Measurements from ENCODE around the gene CYP4F11. TPM values are rescaled to one million over a fixed set of nuclear protein-coding genes. Genes with fewer than 3 reads are reported as not detected.

Gene CYP4F11
- total and polyA plus RNA-seq, 12 donors = 0.09 to 2.1 (median 0.56) TPM; not detected in 4

DNA sequence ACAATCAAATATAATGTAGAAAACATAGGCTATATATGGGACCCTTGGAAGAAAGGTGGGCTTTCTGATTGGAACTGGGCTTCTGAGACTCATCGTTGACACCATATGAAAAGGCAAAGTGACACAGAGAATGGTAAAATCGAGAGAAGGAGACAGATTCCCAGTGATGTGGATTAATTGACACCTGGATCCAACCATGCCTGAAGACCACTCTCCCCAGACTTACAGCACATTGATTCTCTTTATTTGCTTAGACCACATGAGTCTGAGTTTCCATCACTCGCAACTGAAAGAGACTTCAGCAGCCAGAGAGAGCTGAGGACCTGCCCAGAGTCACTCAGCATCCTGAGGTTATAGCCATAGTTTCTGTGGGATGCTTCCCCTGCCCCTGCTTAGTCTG, 6.0 kb downstream of the CYP4F11 start:
- ATAC-seq (no peak), DNase-seq (no peak)
- intact Hi-C loops (cut with DNase I) = no loop called here
- no peaks in the 10 kb centered on the region for H3K36me3 ChIP-seq
- H3K27me3 ChIP-seq = peaks cover 0 to 73% (median 50%) of the 10 kb centered on the region in 7 donors
- TF ChIP-seq, protein P1, sequence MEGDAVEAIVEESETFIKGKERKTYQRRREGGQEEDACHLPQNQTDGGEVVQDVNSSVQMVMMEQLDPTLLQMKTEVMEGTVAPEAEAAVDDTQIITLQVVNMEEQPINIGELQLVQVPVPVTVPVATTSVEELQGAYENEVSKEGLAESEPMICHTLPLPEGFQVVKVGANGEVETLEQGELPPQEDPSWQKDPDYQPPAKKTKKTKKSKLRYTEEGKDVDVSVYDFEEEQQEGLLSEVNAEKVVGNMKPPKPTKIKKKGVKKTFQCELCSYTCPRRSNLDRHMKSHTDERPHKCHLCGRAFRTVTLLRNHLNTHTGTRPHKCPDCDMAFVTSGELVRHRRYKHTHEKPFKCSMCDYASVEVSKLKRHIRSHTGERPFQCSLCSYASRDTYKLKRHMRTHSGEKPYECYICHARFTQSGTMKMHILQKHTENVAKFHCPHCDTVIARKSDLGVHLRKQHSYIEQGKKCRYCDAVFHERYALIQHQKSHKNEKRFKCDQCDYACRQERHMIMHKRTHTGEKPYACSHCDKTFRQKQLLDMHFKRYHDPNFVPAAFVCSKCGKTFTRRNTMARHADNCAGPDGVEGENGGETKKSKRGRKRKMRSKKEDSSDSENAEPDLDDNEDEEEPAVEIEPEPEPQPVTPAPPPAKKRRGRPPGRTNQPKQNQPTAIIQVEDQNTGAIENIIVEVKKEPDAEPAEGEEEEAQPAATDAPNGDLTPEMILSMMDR (IDR thresholded peaks at IDR 0.05) = no peak
- no peak overlapping the region for H3K4me3 ChIP-seq
- 79 to 86% methylated on average over 3 of the region's 3 CpGs for WGBS, 2 donors
- no peaks in the 10 kb centered on the region for H3K4me1 ChIP-seq
- H3K9me3 ChIP-seq = no peaks in the 10 kb centered on the region
- H3K27ac ChIP-seq = no peak overlapping the region

DNA sequence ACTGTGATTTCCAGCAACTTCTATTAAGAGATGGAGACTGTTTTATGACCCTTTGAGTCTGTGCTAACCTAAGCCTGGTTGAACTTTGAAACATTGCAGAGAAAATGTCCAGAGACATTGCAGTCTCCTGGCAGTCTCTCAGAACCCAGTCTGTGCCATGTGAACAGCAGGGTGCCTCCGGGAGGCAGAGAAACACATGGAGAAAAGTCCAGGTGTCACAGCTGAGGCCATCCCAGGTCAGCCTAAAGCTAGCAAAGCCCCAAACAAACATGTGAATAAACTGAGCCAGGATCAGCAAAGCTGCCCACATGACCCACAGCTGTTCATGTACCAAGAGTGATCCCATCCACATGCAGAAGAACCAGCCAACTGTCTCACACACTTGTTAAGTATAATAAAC, 7.8 kb downstream of the CYP4F11 start:
- Histone ChIP-seq H3K27me3 (peaks cover 0 to 83% (median 58%) of the 10 kb centered on the region in 7 donors), H3K4me1 (no peaks in the 10 kb centered on the region), H3K27ac (no peak overlapping the region), H3K9me3 (no peaks in the 10 kb centered on the region), H3K36me3 (no peaks in the 10 kb centered on the region), H3K4me3 (no peak overlapping the region)
- DNase-seq = no peak
- TF ChIP-seq, protein P1 (IDR thresholded peaks at IDR 0.05) = no peak
- 0 to 53% methylated on average over 1 of the region's 1 CpG for WGBS, 2 donors
- intact Hi-C loops (cut with DNase I) = no loop called here
- no peak for ATAC-seq

DNA sequence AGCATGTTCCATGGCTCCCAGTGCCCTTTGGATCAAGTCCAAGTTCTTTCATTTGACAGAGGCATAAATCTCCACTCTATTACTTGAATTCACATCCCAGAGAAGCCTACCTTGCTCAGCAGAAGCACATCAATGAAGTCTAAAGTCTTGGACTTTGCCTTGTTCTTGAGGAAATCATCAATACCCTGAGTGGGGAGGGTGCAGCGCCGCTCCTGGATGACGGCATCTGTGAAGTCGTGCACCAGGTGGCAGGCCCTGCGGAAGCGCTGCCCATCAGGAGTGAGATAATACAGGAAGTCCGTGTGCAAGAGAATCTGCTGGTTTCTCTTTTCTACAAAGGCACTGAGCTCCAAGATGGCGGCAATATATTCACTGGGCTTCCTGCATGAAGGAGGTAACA, 10.6 kb downstream of the CYP4F11 start:
- TF ChIP-seq, protein P1 (IDR thresholded peaks at IDR 0.05) = no peak
- no peaks in the 10 kb centered on the region for H3K9me3 ChIP-seq
- H3K4me3 ChIP-seq = no peak overlapping the region
- intact Hi-C loops (cut with DNase I) = no loop called here
- no peak for DNase-seq
- 75 to 77% methylated on average over 8 of the region's 8 CpGs for WGBS, 2 donors
- no peaks in the 10 kb centered on the region for H3K4me1 ChIP-seq
- no peaks in the 10 kb centered on the region for H3K36me3 ChIP-seq
- H3K27ac ChIP-seq = no peak overlapping the region
- no peak for ATAC-seq
- peaks cover 0 to 60% (median 37%) of the 10 kb centered on the region in 7 donors for H3K27me3 ChIP-seq

GRCh38 chr19:15922021-15922420, 12.3 kb downstream of the CYP4F11 start:
- ATAC-seq (no peak), DNase-seq (no peak)
- Histone ChIP-seq H3K9me3 (no peaks in the 10 kb centered on the region), H3K27me3 (peaks cover 0 to 44% (median 24%) of the 10 kb centered on the region in 7 donors), H3K27ac (no peak overlapping the region), H3K4me1 (no peaks in the 10 kb centered on the region), H3K36me3 (no peaks in the 10 kb centered on the region), H3K4me3 (no peak overlapping the region)
- intact Hi-C loops (cut with DNase I) = no loop called here
- TF ChIP-seq, protein P1 (IDR thresholded peaks at IDR 0.05) = no peak
- 55 to 58% methylated on average over 4 of the region's 4 CpGs for WGBS, 2 donors
